Fibroblast of the conjunctiva (primary cell): ENCODE measurements around the gene HEATR5A.

Experiments
- DNase-seq: peaks from one replicate; pipeline ENCODE4 v3.0.0-alpha.2; 2010; ENCODE audit warnings: low read depth

Gene HEATR5A

DNA sequence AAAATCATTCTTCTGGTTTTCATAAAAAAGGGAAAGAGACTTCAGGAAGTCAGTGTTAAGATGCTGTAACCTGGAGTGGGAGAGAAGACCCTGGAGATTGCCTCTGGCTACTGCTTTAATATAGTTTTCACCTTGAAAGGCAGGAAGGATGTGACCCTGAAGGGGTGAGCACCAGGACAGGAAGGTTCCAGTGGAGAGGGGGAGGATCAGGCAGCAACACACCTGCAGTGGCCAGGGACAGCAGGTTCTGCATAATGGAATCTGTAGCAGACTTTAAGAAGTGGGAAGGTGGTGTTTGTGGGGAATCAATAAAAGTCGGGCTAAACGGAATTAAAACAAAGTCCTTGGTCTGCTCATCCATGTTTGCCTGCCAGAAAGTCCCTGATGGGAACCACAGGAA lies 6.3 kb upstream of the HEATR5A start:
- no peak for DNase-seq

DNA sequence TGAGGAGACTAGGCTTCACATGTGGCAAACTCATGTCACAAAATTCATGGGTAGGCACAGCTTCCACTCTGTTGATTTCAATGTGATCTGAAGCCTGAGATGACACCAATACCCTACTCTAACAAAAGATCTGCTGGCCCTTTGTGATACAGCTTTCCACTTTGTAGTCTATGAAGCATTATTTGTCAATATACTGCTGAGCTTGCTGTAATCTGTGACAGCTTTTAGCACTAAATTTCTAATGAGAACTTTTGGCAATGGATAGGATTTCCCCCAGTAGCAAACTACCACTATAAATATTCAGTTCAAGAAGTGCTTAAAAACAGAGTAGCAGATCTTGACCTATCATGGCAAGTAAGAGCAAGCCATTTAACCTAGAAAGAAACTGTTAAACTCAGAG lies 5.6 kb upstream of the HEATR5A start:
- no peak for DNase-seq

DNA sequence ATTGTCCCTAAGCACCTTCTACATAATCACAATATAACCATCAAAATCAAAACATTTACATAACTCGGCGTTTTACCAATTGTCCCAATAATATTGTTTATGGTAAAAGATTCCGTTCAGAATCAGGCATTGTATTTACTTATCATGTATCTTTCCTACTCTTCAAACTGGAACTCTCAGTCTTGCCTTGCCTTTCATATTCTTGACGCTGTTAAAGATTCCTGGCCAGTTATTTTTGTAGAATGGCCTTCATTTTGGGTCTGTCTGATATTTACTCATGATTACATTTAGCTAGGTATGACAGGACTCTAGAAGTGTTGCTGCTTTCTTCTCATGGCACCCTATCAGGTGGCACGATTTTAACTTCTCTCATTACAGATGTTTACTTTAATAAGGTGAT lies 850 bp upstream of the HEATR5A start:
- no peak for DNase-seq

DNA sequence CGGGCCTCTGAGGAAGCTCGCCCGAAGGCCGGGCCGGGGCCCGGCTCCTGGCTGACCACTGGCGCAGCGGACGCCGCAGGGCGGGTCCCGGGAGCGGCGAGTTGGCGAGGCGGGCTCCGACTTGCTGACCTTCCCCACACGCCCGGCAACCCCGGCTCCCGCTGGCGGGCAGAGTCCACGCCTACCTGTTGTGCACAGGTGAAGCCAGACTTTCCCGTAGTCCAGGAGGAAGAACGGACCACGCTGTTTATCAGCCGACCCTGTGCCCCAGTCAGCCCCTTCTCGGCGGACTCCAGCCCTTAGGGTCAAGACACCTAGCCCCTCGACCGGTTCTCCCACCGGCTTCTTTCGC lies 407 bp downstream of the HEATR5A start:
- no peak for DNase-seq

DNA sequence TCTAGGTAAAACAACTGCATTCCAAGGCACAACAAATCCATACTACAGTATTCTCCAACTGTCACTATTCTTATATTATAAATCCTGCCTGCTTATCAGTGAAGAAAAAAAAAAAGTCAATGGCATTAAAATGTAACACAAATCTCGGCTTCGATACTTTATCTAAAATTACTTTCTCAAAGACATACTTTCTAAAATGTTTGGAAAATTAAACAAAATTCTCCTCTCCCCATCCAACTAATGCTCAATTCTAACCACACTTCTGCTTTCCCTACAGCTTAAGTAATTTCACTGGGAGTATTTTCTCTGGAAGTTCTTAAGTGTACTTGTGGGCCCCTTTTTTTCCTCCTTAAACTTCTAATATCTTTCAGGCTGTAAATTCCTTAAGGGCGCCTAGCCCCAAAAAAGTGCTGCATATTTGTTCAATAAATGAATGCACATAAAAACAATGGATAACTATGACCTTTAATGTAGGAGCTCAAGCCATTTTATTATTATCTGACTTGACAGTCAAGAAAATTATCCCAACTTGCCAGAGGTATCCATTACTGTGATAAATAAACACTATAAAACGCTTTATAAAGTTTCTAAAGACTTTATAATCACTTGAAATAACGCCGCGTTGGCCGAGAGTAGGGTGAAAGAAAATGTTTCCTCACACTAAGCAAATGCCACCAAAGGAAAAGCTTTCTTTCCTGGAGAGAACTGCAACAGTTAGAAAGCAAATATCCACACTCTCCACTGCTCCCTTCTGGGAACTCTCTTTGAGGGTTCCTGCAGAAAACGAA lies 977 bp downstream of the HEATR5A start:
- peak; percentile 14 for DNase-seq

DNA sequence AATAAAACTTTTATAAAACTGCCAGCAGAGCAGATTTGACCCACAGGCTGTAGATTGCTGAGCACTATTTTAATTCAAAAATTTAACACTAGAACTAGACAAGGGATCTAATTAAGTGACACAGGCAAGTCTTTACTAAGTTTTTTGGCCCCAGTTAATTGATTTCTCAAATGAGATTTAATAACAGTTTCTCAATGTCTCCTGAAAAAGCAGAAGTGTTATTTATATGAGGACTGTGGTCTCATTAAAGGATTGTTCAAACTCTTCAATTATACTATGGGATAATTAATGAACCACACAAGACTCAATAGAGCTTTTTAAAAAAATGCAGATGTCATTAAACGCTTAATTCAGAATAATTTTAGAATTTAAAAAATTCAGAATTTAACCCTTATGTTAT lies 1.9 kb downstream of the HEATR5A start:
- no peak for DNase-seq

DNA sequence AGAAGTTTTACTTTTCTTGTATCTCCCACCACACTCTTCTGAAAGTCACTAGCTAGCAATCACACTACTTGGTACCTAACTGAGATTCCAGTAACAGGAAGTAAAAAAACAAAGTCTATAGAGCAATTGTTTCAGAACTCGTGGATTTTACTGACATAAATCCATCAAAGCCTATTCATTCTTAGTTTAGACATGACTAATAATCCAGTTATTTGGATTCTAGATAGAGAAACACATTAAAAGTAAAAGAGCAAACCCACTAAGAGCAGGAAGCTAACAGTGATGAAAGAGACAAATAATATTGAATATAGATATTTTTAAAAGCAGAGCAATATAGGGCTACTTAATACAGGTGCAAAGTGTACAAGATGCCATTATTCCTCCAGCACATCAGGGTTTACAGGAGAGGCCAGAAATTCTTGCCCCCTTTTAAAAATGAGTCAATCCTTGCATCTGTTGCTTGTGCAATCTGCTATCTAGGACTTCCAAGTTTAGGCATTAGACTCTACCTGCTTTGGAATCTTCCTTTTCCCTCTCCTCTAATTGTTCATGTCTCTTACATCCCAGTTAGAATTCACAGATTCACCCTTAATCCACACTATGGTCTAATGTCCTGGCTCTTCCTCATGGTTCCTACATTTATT lies 6.0 kb downstream of the HEATR5A start:
- DNase-seq = no peak

DNA sequence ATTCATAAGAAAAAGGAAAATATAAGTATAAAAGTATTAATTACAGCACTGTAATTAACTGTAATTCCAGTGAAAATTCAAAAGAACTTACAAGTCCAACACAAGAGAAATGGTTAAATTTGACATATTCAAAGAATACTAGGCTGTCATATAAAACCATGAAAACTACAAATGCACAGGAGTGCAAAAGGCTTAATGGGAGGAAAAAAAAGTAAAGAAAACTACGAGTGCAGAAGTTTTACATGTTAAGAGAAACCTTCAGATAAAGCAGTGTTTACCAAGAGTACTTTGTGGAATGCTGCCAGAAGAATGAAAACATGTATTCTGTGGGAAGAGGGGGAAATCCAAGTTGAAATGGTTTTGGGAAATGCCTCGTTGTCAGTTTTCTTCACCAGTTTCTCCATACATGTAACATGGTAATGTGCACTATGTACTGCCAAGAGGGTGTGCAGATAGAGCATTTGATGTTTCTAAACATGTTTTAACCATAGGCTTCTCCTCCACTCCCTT lies 9.1 kb downstream of the HEATR5A start:
- no peak for DNase-seq

DNA sequence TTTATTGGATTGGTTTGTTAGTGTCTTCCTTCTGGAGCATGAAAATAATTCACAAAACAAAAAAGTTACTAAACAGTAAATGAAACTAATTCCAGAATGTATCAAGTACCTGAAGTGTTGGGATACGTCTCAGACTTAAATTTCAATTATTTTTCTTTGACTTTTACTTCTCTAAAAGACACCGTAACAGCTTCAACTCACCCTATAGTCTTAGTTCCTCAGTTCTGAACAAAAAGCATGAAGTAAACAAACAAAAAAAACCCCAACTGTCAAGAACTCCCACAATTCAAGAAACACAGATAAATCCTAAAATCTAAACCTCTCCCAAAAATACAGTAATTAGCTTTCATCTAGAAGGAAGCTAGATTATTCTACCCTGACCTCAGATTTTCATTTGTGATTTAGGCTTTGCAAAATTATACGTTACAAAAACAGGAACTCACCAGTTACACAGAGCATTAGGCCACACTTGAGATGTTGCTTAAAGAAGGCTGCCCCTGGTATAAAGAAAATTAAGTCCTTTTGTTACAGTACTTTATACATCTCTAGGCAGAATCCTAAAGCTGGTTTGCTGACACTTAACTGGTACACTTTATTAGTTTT lies 10.2 kb downstream of the HEATR5A start:
- DNase-seq = no peak

DNA sequence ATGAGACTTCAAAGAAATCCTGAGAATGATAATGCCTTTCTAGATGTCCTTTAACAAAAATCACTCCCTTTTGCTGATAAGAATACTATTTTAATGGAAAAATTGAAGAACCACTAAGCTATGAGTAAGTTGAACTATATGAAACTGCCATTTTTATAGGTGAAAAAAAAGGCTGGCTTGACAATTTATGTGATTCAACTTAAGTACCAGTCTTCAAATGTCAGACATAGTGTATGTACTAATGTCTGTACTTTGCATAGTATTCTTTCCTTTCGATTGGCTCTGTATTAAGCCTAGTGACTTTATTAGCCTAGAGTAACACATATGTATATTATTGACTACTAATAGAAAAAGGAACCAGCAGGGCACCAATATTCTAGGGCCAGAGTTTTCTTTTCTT lies 11.9 kb downstream of the HEATR5A start:
- no peak for DNase-seq

DNA sequence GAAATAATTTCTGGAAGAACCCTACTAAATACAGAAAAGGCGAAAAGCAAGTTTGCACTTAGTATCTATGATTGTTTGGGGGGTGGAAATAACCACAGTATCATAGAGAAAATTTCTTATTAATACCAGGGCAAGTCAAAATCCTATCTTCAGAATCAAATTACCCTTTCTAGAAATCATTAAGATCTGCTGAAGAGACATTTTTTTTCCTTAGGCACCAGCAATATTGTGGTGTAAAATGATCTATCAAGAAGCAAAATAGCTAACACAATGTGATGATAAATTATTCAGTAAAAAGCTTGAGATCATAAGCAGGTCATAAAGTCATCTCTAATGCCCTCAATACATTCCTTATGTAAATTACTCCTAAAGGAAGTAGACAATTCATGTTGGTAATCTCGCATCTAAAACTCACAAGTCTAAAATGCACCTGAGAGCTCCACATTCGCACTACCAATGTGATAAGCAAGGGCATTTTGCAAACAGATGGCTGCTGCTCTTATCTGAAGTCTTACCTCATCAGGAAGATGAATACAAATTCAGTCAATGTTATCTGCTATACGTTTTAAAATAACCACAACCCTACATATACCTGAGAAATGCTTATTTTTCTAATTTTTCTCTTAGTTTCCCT lies 14.6 kb downstream of the HEATR5A start:
- DNase-seq = no peak

DNA sequence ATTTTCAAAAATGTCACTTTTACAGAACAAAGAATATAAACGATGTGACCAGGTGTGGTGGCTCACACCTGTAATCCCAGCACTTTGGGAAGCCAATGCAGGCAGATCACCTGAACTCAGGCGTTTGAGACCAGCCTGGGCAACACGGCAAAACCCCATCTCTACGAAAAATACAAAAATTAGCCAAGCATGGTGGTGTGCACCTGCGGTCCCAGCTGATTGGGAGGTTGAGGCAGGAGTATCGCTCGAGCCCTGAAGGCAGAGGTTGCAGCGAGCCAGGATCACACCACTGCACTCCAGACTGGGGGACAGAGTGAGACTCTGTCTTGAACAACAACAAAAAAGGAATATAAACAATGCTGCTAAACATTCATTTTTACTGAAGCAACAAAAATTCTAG lies 15.2 kb downstream of the HEATR5A start:
- no peak for DNase-seq

DNA sequence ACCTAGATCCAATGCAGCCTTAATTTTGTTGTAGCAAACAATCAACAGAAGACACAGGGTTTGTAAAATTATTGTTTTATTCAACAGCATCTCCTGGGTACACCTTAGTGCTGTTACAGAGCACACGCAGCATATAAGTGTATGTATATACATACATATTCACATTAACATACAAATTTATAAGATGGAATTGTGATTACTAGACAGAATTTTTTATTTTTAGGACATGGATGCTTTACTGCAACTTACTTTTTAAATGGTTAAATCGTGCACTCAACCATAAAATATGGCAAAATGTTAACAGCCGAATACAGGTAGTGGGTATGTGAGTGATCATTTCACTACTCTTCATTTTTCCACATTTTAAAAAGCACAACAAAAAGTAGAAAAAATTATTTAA lies 16.6 kb downstream of the HEATR5A start:
- no peak for DNase-seq

DNA sequence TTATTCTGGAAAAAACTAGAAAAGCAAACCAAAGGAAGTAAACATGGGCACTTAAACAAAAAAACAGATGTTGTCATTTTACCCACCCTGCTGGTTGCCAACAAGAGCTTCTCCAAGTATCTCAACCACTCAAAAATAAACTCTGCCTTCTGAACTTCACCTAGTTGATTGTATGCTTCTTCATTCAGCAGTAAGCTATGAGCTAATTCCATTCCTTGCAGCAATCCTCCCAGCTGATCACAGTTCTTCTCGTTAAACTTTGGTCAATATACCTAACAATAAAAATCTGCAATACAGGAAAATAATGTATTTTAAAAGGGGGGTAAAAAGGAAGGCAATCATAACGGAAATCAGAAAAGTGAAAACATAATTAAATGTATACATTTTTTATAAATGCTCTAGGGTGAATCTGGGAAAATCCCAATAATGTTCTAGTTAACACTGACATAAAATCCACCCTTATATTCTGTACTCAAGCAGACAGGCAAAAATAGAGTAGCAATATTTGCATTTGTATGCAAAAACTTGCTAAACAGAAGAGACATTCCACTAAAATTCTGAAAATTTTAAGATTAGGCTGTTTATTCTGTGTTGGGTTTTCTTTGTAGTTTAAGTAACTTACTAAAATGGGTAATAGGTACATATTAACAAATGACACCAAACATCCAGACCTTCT lies 17.4 kb downstream of the HEATR5A start:
- no peak for DNase-seq

DNA sequence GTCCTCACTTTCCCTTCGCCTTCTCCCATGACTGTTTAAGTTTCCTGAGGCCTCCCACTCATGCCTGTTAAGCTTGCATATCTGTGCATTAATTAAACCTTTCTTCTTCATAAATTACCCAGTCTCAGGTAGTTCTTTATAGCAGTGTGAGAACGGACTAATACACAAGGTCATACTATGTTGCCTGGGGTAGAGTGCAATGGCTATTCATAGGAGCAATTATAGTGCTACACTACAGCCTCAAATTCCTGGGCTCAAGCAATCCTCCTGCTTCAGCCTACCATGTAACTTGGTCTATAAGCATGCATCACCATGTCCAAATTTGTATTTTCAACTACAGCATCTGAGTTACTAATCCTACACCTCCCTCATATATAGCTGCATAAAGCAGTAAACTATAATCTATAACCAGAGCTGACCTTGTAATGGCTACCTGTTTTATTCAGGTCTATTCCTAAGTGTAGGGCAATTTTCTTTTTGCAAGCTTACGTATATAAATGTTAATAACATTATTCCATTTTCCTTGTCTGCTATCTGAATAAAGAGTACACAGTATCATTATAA lies 18.9 kb downstream of the HEATR5A start:
- no peak for DNase-seq

DNA sequence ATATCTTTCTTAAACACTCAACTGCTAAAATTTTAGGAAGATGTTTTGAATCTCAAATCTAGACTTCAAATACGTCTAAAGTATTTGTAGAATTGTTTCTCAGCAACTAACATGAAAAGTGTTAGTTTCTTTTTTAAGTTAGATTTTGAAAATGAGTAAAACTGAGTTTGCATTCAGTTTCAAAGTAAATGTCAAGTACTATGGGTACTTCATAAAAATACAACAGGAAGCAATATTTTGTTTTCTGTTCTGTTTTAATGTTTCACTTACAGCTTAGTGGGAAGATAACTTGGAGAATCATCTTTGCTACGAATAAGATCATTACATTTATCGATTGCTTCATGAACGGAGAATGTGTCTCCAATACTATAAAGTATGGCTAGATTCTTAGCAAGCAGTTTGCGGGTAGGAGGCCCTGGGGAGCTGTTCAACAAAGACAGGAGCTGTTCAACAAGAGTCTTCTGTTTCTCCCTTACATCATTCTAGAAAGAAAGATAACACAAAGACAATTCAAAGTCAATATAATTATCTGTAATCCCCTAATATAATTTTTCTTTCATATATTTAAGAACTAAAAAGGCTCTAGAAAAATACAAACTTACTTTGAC lies 20.2 kb downstream of the HEATR5A start:
- no peak for DNase-seq

DNA sequence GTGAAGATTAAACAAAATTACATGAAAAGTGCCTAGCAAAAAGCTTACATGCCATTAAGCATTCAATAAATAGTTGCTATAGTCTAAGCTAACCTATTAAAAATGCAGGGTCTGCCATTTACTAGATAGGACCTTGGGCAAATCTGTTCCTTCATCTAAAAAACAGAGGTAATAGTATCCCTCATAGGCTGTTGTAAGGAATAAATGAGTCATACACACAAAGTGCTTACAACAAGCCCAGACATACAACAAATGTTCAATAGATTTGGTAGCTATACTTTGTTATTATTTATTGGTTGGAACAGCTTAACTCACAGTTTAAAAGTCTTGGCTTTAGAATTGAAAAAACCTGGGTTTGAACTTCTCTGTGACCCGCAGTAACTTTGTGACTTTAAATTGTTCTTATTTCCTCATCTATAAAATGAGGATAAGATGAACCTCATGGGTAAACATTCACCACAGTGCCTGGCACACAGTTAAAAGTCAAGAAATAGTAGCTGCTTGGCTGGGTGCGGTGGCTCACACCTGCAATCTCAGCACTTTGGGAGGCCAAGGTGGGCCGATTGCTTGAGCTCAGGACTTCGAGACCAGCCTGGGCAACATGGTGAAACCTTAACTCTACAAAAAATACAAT lies 24.7 kb downstream of the HEATR5A start:
- no peak for DNase-seq

DNA sequence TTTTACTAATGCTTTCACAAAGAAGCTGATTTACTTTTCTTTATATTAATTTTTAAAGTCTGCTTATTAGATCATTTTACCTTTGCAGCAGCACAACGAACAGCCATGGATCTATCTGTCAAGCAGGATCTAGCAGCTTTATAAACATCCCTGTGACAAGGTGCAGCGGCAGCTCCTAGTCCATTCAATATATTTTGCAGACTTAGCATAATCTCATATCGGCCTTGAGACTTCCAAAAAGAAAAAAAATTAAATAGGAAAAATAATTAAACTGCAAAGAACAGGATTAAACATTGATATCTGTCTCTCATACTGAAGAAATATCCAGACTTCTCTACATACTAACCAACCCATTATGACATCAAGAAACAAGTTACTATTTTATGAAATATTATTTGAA lies 25.2 kb downstream of the HEATR5A start:
- no peak for DNase-seq

DNA sequence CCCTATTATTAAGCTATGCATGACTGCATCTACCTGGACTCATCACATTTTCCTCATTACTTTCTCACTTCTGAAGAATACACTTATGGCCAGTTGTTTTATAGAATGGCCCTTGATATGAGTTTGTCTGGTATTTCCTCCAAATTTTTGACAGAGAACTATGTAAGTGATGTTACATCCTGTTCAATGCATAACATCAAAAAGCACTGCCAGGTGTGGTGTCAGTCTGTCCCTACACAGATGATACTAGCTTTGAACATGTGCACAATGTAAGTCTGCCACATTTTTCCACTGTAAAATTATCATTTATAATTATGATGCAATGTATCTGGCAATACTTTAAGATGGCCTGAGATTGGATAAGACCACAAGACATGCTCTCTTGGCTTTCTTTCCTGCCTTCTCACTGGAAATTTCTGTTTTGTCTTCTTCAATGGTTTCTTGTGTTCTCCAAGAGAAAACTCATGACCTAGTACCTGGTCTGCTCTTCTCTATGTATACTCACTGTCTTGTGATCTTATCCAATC lies 28.3 kb downstream of the HEATR5A start:
- no peak for DNase-seq

DNA sequence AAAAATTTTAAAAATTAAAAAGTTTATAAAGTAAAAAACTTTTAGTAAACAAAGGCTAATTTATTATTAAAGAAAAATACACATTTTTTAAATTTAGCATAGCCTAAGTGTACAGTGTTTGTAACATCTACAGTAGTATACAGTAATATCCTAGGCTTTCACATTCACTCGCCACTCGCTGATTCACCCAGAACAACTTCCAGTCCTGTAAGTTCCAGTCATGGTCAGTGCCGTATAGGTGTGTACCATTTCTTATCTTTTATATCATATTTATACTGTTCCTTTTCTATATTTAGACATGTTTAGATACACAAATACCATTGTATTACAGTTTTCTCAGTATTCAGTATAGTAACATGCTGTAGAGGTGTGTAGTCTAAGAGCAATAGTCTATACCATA lies 28.9 kb downstream of the HEATR5A start:
- no peak for DNase-seq

DNA sequence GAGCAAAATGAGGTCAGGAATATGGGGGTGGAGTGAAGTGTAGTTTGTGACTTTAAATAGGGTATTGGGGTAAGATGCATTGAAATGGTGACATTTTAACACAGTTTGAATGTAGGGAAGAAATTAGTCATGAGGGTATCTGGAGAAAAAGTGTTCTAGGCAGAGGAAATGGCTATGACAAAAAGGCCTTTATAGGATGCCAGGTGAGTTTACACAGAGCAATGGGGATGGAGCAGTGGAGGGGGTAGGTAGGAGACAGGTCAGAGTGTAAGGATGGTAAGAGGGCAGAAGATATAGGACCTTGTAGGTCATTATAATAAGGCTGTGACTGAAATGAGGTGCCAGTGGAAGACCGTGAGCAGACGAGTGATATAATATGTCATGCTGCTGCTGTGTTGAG lies 30.4 kb downstream of the HEATR5A start:
- no peak for DNase-seq
